Skeletal muscle satellite cell (primary cell): Measurements from ENCODE around the gene FNBP1.

Source experiments
- H3K27me3 ChIP-seq: 2 replicates; pipeline ENCODE4 v1.7.0; 2013; ENCODE audit warnings: low read length; ENCODE audit not compliant: control insufficient read depth, insufficient read depth
- H3K36me3 ChIP-seq: 2 replicates; pipeline ENCODE4 v1.7.0; 2013; ENCODE audit warnings: mild to moderate bottlenecking, control low read depth, low read length; ENCODE audit not compliant: insufficient read depth
- H3K4me1 ChIP-seq: 2 replicates; pipeline ENCODE4 v1.7.0; 2013; ENCODE audit warnings: low read length; ENCODE audit not compliant: control insufficient read depth, insufficient read depth
- H3K4me2 ChIP-seq: 2 replicates; pipeline ENCODE4 v1.7.0; 2013; ENCODE audit warnings: mild to moderate bottlenecking, low read length
- H3K4me3 ChIP-seq: 2 replicates; pipeline ENCODE4 v1.7.0; 2013; ENCODE audit warnings: low read length
- H3K9ac ChIP-seq: 2 replicates; pipeline ENCODE4 v1.7.0; 2013; ENCODE audit warnings: mild to moderate bottlenecking, low read depth, low read length, moderate library complexity
- H3K9me3 ChIP-seq: replicated peaks from 2 replicates; pipeline ENCODE4 v1.7.0; 2013; ENCODE audit warnings: mild to moderate bottlenecking, control low read depth, low read length

FNBP1 gene

DNA sequence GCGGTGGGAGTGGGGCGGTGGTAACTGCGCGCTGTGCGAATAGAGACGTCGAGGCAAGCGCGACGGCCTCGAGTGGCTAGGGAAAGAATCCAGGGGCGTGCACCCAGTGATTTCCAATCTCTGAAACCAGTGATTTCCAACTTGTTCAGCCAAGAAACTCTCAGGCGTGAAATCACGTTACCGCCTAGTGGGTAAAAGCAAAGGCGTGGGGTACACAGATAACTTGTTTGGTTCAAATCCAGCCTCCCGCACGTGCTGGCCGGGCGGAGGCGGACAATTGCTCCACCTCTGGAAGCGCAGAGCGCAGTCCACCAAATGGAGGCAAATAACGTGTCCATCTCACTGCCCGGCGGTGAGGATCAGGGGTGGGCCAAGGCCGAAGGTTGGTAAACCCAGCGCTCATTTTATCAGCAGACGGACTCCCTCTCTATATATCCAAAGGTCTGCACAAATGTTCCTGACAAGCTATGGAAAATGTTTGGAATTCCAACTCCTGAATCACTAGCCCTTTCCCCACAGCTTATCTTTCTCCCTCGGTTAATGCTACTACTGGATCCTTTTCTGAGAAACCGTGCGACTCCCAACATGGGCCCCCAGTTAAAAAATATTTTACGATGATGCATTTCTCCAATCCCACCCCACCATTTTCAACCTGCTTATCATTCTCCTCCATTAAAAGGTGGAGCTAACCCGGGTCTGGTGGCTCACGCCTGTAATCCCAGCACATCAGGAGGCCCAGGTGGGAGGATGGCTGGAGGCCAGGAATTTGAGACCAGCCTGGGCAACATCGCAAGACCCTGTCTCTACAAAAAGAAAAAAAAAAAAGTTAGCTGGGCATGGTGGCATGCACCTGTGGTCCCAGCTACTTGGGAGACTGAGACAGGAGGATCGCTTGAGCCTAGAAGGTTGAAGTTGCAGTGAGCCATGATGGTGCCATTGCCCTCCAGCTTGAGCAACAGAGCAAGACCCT, 950 bp upstream of the FNBP1 start:
- H3K36me3 ChIP-seq = no peaks in the 10 kb centered on the region
- no peaks in the 10 kb centered on the region for H3K9me3 ChIP-seq
- peak overlapping the region; percentile 82 for H3K4me3 ChIP-seq
- peaks cover 15% of the 10 kb centered on the region for H3K4me1 ChIP-seq
- H3K27me3 ChIP-seq = no peaks in the 10 kb centered on the region
- H3K9ac ChIP-seq = peak overlapping the region; percentile 43
- peak overlapping the region; percentile 87 for H3K4me2 ChIP-seq

DNA sequence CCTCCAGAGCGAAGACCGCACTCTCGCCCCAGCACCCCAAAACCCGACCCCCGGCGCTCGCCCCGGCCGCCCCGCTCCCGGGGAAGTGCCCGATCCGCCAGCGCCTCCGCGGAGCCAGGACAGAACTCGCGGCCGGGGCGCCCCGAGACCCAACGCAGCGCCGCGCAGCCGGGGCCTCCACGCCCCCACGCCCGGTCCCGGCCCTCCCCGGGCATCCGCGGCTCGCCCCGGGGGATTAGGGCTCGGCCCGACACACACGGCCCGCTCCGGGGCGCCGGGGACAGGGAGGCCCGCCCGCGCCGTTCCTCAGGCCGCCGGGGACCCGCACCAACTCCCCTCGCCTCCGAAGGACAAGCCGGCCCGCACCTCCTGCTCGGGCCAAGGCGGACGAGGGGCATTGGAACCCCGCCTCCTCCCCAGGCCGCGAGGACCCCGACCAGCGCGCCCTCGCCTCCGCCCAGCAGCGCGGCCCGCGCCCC, 544 bp downstream of the FNBP1 start:
- no peaks in the 10 kb centered on the region for H3K36me3 ChIP-seq
- no peaks in the 10 kb centered on the region for H3K27me3 ChIP-seq
- H3K4me3 ChIP-seq = peak overlapping the region; percentile 82
- H3K9ac ChIP-seq = peak overlapping the region; percentile 80
- H3K4me1 ChIP-seq = peaks cover 15% of the 10 kb centered on the region
- peak overlapping the region; percentile 92 for H3K4me2 ChIP-seq
- H3K9me3 ChIP-seq = no peaks in the 10 kb centered on the region

DNA sequence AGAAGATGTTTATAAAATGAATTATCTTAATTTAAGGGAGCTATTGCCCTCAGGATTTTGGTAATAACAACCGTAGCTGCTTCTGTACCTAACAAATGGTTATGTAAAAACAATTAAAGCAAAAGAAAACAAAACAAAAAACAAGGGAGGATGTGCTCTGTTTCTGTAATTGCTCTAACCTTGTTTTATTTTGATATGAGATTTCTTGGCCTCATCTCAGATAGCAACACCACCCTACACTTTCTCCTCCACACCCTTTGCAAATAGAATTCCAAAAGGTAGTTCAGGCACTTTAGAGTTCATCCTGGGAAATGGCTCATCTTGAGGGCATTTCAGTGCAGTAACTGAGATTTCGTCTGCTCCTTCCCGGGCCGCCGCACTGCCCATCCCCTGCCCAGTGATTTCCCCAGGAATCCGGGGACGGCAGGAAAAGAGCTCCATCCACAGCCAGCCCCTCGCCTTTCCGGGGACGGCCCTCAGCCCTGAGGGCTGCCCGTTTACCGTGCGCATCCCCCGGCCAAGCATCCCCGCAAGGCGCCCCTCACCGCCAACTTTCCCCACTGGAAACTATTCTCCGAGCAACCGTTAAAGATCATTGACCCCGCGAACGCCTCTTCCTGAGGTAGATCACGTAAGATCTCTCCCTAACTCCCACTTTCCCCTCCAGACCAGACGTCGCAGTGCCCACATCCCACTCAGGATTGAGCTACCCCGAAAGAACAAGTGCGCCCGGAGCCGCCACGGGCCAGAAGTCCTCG, 1.2 kb downstream of the FNBP1 start:
- Histone ChIP-seq H3K27me3 (no peaks in the 10 kb centered on the region), H3K36me3 (no peaks in the 10 kb centered on the region), H3K9me3 (no peaks in the 10 kb centered on the region), H3K4me1 (peaks cover 15% of the 10 kb centered on the region), H3K4me3 (peak overlapping the region; percentile 82), H3K9ac (peak overlapping the region; percentile 80), H3K4me2 (peak overlapping the region; percentile 92)

DNA sequence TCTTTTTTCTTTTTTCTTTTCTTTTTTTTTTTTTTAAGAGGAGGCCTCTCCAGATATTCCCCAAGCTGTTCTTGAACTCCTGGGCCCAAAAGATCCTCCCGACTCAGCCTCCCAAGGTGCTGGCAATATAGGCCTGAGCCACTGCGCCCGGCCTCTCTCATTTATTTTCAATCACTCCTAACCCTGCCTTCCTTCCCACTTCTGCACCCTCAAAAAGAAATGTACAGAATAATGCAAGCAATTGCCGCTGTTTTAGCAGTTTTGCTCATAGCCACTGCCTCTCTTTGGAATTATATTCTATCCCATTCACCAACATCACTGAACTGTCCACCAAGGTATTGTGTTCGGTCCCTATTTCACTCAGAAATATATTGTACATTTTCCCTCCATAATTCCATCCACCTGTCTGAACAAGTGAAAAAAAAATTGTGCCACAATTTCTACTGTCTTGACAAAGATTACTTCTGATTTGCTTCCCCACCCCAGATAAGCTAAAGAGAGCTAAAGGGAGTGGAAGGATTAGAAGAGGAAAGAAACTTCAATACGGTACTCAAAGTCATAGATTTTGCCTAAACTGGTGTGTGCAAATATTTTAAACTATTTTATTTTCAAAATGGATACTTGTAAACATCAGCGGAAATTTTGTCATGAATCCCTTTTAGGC, 1.9 kb downstream of the FNBP1 start:
- no peaks in the 10 kb centered on the region for H3K9me3 ChIP-seq
- no peaks in the 10 kb centered on the region for H3K36me3 ChIP-seq
- no peaks in the 10 kb centered on the region for H3K27me3 ChIP-seq
- H3K9ac ChIP-seq = peak overlapping the region; percentile 80
- peaks cover 20% of the 10 kb centered on the region for H3K4me1 ChIP-seq
- H3K4me2 ChIP-seq = peak overlapping the region; percentile 92
- H3K4me3 ChIP-seq = peak overlapping the region; percentile 82

DNA sequence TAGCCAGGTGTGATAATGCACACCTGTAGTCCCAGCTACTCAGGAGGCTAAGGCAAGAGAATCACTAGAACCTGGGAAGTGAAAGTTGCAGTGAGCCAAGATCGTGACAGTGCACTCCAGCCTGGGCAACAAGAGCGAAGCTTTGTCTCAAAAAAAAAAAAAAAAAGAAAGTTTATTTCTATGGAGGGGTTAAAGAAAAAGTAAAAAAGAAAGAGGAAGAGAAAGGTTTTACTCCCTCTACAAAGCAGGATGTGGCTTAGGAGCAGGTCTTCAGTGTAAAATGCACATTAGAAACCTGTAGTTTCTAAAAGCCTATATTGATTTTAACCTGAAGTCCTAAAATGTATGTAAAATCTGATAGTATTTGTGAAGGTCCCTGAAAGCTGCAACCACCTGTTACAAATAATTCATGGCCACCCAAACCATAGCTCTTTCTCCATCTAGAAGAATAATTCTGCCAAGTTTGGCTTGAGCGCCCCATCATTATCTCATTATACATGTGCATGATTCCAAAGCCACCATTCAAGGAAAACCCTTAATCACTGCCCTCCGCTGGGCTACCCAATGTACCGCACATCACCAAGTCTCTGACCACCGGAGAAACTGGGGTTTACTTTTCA, 3.4 kb downstream of the FNBP1 start:
- Histone ChIP-seq H3K36me3 (no peaks in the 10 kb centered on the region), H3K4me3 (no peak overlapping the region), H3K27me3 (no peaks in the 10 kb centered on the region), H3K9me3 (no peaks in the 10 kb centered on the region), H3K9ac (no peak overlapping the region), H3K4me2 (no peak overlapping the region), H3K4me1 (peaks cover 33% of the 10 kb centered on the region)

DNA sequence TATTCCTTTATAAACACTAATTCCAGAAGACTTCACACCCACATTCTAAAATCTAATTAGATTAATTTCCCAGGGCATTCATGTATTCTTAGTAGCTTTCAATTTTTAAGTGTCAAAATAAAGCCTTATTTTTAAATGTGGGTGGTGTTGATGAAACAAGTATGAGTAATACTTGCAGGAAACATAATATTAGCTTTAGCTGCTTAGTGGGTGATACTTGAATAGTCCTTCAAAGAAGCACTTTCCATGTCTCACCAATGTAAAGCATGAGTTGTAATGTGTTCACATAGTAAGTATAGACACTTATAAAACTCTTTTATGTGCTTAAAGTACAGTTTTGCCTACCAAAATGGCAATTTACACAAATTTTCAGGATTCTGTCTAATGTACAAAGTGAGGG, 6.9 kb downstream of the FNBP1 start:
- Histone ChIP-seq H3K4me1 (peaks cover 23% of the 10 kb centered on the region), H3K9ac (no peak overlapping the region), H3K4me3 (no peak overlapping the region)

DNA sequence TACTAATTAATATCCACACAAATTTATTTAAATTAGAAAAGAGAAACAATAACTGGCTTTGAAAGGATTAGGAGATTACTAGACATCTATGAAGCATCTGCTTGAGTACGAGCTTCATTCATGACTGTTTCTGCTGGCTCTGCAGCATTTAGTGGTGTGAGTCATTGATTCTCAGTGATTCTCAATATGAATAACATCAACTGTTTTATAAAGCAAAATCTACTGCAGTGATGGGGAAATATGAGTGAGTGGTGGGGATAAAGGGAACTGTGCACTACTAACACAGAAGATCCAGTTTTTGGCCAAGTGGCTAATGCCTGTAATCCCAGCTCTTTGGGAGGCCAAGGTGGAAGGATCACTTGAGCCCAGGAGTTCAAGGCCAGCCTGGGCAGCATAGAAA, 8.4 kb downstream of the FNBP1 start:
- Histone ChIP-seq H3K36me3 (no peaks in the 10 kb centered on the region), H3K4me2 (no peak overlapping the region), H3K4me1 (peaks cover 23% of the 10 kb centered on the region), H3K27me3 (no peaks in the 10 kb centered on the region), H3K9ac (no peak overlapping the region), H3K4me3 (no peak overlapping the region), H3K9me3 (no peaks in the 10 kb centered on the region)

More for the DNA sequence above, 6.9 kb downstream of the FNBP1 start:
- H3K27me3 ChIP-seq = no peaks in the 10 kb centered on the region
- H3K36me3 ChIP-seq = no peaks in the 10 kb centered on the region
- no peaks in the 10 kb centered on the region for H3K9me3 ChIP-seq
- H3K4me2 ChIP-seq = peak overlapping the region; percentile 29

DNA sequence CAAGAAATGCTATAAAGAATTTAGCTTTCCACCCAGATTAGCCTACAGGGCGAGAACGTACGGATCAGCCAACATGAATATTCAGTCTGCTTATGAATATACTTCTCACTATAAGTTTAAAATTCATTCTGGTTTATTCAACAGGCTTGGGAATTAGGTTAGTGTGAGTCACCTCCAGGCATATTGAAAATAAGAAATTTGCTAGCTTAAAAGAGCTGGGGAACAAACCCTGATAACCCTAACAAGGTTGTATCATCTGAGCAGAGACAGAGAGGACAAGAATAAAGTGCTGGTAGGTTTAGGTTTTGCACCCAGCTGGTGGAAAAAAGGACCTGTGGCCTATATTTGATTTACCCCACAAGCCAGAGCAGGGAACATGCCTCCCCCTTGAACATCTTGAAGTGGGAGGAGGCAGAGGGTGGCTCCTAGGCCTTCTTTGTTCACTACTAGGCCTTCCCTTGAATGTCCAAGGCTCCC, 12.3 kb downstream of the FNBP1 start:
- H3K36me3 ChIP-seq = no peaks in the 10 kb centered on the region
- no peak overlapping the region for H3K9ac ChIP-seq
- peaks cover 13% of the 10 kb centered on the region for H3K4me1 ChIP-seq
- H3K27me3 ChIP-seq = no peaks in the 10 kb centered on the region
- H3K9me3 ChIP-seq = no peaks in the 10 kb centered on the region
- no peak overlapping the region for H3K4me2 ChIP-seq
- H3K4me3 ChIP-seq = no peak overlapping the region

DNA sequence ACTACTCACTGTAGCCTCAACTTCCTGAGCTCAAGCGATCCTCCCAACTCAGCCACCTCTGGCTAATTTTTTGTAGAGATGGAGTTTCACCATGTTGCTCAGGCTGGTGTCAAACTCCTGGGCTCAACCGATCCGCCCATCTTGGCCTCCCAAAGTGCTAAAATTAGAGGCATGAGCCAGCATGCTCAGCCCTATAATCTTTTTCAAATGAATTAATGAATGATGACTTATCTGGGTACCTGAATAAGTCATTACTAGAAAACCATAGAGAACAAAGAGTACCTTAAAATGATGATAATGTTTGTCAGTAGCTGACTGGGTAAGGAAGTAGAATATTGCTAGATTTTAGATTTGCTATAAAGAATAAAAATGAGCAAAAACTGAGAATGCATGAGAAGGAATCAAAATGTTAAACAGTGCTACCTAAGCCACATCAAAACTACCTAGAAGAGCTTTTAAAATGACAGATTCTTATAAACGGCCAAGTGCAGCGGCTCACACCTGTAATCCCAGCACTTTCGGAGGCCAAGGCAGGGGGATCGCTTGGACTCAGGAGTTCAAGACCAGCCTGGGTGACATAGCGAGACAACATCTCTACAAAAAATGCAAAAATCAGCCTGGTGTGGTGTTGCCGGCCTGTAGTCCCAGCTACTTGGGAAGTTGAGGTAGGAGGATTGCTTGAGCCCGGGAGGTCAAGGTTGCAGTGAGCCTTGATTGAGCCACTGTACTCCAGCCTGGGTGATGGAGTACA, 13.6 kb downstream of the FNBP1 start:
- Histone ChIP-seq H3K4me1 (peaks cover 12% of the 10 kb centered on the region), H3K4me3 (no peak overlapping the region), H3K36me3 (no peaks in the 10 kb centered on the region), H3K9me3 (no peaks in the 10 kb centered on the region), H3K27me3 (no peaks in the 10 kb centered on the region), H3K4me2 (no peak overlapping the region), H3K9ac (no peak overlapping the region)

DNA sequence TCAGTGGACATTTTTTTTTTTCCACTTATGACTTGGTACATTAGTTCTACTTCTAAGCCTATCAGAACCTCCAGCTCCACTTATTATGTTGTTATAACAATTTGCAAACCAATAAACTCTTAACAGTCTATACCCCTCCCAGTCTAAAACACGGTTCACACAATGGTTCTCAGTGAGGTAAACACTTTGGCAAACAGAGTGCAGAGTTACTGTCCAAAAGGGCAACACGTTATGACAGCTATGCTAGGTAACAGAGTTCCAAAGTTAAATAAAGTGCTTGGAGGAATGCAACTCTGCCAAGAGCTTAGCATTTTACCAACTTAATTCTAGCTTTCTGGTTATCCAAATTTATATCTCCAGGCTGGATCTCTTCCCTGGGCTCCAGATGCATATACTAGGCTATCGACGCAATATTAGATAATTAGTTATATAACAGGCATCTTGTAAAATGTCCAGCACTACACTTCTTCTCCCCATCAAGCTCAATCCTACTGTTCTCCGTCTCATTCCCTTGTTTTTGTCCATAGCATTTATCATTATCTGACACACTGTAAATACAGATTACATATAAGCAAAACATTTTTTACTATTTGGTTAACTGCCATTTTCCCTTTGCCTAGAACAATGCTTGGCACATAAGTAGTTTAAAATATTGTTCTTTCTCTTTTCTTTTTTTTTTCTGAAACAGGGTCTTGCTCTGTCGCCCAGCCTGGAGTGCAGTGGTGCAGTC, 14.3 kb downstream of the FNBP1 start:
- H3K27me3 ChIP-seq = no peaks in the 10 kb centered on the region
- H3K9me3 ChIP-seq = no peaks in the 10 kb centered on the region
- no peak overlapping the region for H3K4me2 ChIP-seq
- H3K36me3 ChIP-seq = no peaks in the 10 kb centered on the region
- no peak overlapping the region for H3K4me3 ChIP-seq
- peaks cover 11% of the 10 kb centered on the region for H3K4me1 ChIP-seq
- H3K9ac ChIP-seq = no peak overlapping the region
